Upper lobe of left lung (tissue), 4 donors: ENCODE measurements around the gene ZNHIT2.

Experiments used
- CTCF ChIP-seq, 6 experiments: fragments of 450-650 bp in 4 of 6; fragments of 200-600 bp in 2 of 6; sonication (generic) in 2 of 6; IDR thresholded peaks; one replicate each; pipeline ENCODE4 v1.5.1; 2016 to 2019; ENCODE audit warnings: antibody characterized with exemption in 6 of 6
- POLR2AphosphoS5 ChIP-seq, 2 donors: sonication (generic); formaldehyde crosslinking; IDR thresholded peaks; one replicate each; pipeline ENCODE4 v1.5.1; 2017; ENCODE audit warnings: antibody characterized with exemption in 2 of 2

- TF ChIP-seq CTCF (IDR thresholded peaks at IDR 0.05) (no peak), POLR2AphosphoS5 (IDR thresholded peaks at IDR 0.05) (no peak)
These were observed 44.9 kb downstream of the ZNHIT2 start for GRCh38 chr11:65072631-65072966.
